D721Med (cell line): ENCODE measurements around the gene RSPH6A.
"Not testable (repeated sequence)": the region's sequence is repeated elsewhere in the genome, so short reads cannot be mapped to it uniquely, and the experiment has no call there.

Source experiments
- DNase-seq: peaks from one replicate; pipeline ENCODE4 v3.0.0; 2011; ENCODE audit warnings: low spot score; ENCODE audit not compliant: insufficient read length
- FAIRE-seq: peaks from 2 replicates; lab custom pipeline; 2011; peaks lifted over from hg19 to GRCh38; lab: Jason Lieb, UNC
- TF ChIP-seq, protein P1 (sequence below): IDR thresholded peaks from 2 replicates; pipeline ENCODE4 v1.5.1; 2012; ENCODE audit warnings: mild to moderate bottlenecking, control low read depth; ENCODE audit not compliant: insufficient read depth; ENCODE audit errors: missing control alignments

The RSPH6A gene

GRCh38 chr19:45758921-45759320 lies 56.2 kb downstream of the RSPH6A start:
- FAIRE-seq (no peak), DNase-seq (no peak)
- TF ChIP-seq, protein P1, sequence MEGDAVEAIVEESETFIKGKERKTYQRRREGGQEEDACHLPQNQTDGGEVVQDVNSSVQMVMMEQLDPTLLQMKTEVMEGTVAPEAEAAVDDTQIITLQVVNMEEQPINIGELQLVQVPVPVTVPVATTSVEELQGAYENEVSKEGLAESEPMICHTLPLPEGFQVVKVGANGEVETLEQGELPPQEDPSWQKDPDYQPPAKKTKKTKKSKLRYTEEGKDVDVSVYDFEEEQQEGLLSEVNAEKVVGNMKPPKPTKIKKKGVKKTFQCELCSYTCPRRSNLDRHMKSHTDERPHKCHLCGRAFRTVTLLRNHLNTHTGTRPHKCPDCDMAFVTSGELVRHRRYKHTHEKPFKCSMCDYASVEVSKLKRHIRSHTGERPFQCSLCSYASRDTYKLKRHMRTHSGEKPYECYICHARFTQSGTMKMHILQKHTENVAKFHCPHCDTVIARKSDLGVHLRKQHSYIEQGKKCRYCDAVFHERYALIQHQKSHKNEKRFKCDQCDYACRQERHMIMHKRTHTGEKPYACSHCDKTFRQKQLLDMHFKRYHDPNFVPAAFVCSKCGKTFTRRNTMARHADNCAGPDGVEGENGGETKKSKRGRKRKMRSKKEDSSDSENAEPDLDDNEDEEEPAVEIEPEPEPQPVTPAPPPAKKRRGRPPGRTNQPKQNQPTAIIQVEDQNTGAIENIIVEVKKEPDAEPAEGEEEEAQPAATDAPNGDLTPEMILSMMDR, result no peak

DNA sequence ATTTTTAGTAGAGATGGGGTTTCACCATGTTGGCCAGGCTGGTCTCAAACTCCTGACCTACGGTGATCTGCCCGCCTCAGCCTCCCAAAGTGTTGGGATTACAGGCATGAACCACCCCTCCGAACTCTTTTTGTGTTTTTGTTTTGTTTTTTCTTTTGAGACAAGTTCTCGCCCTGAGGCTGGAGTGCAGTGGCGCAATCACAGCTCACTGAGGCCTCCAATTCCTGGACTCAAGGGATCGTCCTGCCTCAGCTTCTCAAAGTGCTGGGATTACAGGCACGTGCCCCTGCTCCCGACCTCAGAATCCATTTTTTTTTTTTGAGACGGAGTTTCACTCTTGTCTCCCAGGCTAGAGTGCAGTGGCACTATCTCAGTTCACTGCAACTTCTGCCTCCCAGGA lies 57.4 kb downstream of the RSPH6A start:
- no peak for DNase-seq
- TF ChIP-seq, protein P1, result no peak
- no peak for FAIRE-seq

GRCh38 chr19:45754323-45754722 lies 60.8 kb downstream of the RSPH6A start:
- TF ChIP-seq, protein P1, result no peak
- DNase-seq (no peak), FAIRE-seq (no peak)

DNA sequence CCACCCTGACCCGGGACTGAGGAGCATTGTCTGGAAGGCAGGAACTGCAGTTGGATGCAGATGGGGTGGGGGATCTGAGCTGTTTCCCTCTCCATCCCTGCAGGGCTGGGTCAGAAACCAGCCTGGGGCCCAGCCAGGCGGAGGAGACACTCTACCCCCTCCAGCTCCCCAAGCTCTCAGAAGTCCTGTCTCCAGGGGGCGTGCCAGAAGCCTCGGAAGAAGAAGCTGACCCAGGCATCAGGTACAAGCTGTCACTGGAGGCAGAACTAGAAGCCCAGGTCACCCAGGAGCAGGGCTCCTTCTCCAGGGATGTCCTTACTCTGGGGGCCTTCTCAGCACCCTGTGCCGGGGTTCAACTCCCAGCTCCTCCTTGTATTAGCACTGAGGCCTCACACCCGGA lies 61.6 kb downstream of the RSPH6A start:
- TF ChIP-seq, protein P1, result no peak
- FAIRE-seq (no peak), DNase-seq (no peak)

GRCh38 chr19:45752639-45753038 lies 62.5 kb downstream of the RSPH6A start:
- FAIRE-seq (no peak), DNase-seq (no peak)
- TF ChIP-seq, protein P1, result no peak

- FAIRE-seq, DNase-seq: not testable (repeated sequence)
These were observed 63.6 kb downstream of the RSPH6A start for GRCh38 chr19:45751483-45751882.

GRCh38 chr19:45747513-45747912 lies 67.6 kb downstream of the RSPH6A start:
- DNase-seq (no peak), FAIRE-seq (no peak)
- TF ChIP-seq, protein P1, result no peak

- DNase-seq, result no peak
- TF ChIP-seq, protein P1, result no peak
- FAIRE-seq, result no peak
These were observed 68.2 kb downstream of the RSPH6A start for GRCh38 chr19:45746866-45747265.
